PFSK-1 (cell line): ENCODE results near the gene ISM1.

Experiments used
- FOXP2 ChIP-seq: optimal IDR thresholded peaks from 2 replicates; pipeline ENCODE3; 2011; ENCODE audit warnings: borderline replicate concordance, control low read depth, inconsistent platforms; ENCODE audit not compliant: insufficient read depth; ENCODE audit errors: extremely low read length, extremely low read depth
- POLR2AphosphoS5 ChIP-seq: IDR thresholded peaks from 2 replicates; pipeline ENCODE4 v1.6.1; 2012; ENCODE audit warnings: low read depth, mild to moderate bottlenecking, control low read depth, low read length, moderate library complexity
- REST ChIP-seq, 2 experiments: IDR thresholded peaks; 2 replicates each; pipeline versions ENCODE4 v1.6.1 to v1.8.0; 2011 to 2012; ENCODE audit warnings: low read depth in 2 of 2, low read length in 2 of 2, control low read depth in 1 of 2, inconsistent platforms in 1 of 2, mild to moderate bottlenecking in 1 of 2, moderate library complexity in 1 of 2; ENCODE audit not compliant: insufficient read depth in 1 of 2
- SIN3A ChIP-seq: IDR thresholded peaks from 2 replicates; pipeline ENCODE4 v1.6.1; 2012; ENCODE audit warnings: mild to moderate bottlenecking, low read length, moderate library complexity, borderline replicate concordance; ENCODE audit not compliant: insufficient read depth
- TAF1 ChIP-seq: IDR thresholded peaks from 2 replicates; pipeline ENCODE4 v1.6.1; 2012; ENCODE audit warnings: low read length, control low read depth, borderline replicate concordance; ENCODE audit not compliant: insufficient read depth

The ISM1 gene

GRCh38 chr20:13249118-13249797 is 28.2 kb downstream of the ISM1 start:
- TF ChIP-seq FOXP2 (no peak), SIN3A (no peak), TAF1 (no peak), POLR2AphosphoS5 (no peak), REST (IDR thresholded peaks at IDR 0.05; ENCODE audit: insufficient read depth in 1 of 2, low read depth in 2 of 2, low read length in 2 of 2) (no peak)

- TF ChIP-seq SIN3A (no peak), REST (IDR thresholded peaks at IDR 0.05; ENCODE audit: insufficient read depth in 1 of 2, low read depth in 2 of 2, low read length in 2 of 2) (no peak), POLR2AphosphoS5 (no peak), TAF1 (no peak), FOXP2 (no peak)
Measured at GRCh38 chr20:13249798-13250170, 28.7 kb downstream of the ISM1 start.

- TF ChIP-seq POLR2AphosphoS5 = no peak
- TF ChIP-seq SIN3A = no peak
- TF ChIP-seq REST (IDR thresholded peaks at IDR 0.05; ENCODE audit: insufficient read depth in 1 of 2, low read depth in 2 of 2, low read length in 2 of 2) = no peak
- TF ChIP-seq FOXP2 = no peak
- TF ChIP-seq TAF1 = no peak
Measured at GRCh38 chr20:13250251-13250650, 29.2 kb downstream of the ISM1 start.

GRCh38 chr20:13251106-13251903 is 30.2 kb downstream of the ISM1 start:
- TF ChIP-seq POLR2AphosphoS5 (no peak), REST (IDR thresholded peaks at IDR 0.05; ENCODE audit: insufficient read depth in 1 of 2, low read depth in 2 of 2, low read length in 2 of 2) (no peak), FOXP2 (no peak), TAF1 (no peak), SIN3A (no peak)
